CD14-positive monocyte (primary cell): ENCODE data around the gene NAA38. TPM values are rescaled to one million over a fixed set of nuclear protein-coding genes. Genes with fewer than 3 reads are reported as not detected.

ENCODE experiments used
- DNase-seq, 3 donors: peaks; one replicate each; pipeline ENCODE4 v3.0.0-alpha.2; 2011 to 2022
- H2AFZ ChIP-seq: 2 replicates; pipeline ENCODE4 v1.6.0; 2012; ENCODE audit warnings: mild to moderate bottlenecking, low read depth, low read length, inconsistent platforms; ENCODE audit not compliant: insufficient read depth, poor library complexity, severe bottlenecking
- H3K27ac ChIP-seq, 2 donors: 1 replicate in 1 of 2; 2 replicates in 1 of 2; pipeline ENCODE4 v1.5.1; 2012 to 2013; ENCODE audit warnings: low read length in 2 of 2, control low read depth in 1 of 2, inconsistent platforms in 1 of 2, low read depth in 1 of 2, mild to moderate bottlenecking in 1 of 2
- H3K27me3 ChIP-seq, 2 donors: one replicate each; pipeline versions ENCODE4 v1.6.0 to v1.6.1; 2011 to 2013; ENCODE audit warnings: low read length in 2 of 2; ENCODE audit not compliant: control insufficient read depth in 2 of 2, insufficient read depth in 2 of 2
- H3K36me3 ChIP-seq, 2 donors: replicated peaks in 1 of 2; 1 replicate in 1 of 2; 2 replicates in 1 of 2; pipeline versions ENCODE4 v1.5.1 to v1.6.1; 2012 to 2013; ENCODE audit warnings: low read length in 2 of 2, control low read depth in 1 of 2, inconsistent platforms in 1 of 2, mild to moderate bottlenecking in 1 of 2; ENCODE audit not compliant: insufficient read depth in 2 of 2, control insufficient read depth in 1 of 2
- H3K4me1 ChIP-seq, 2 donors: 1 replicate in 1 of 2; 2 replicates in 1 of 2; pipeline versions ENCODE4 v1.5.1 to v1.6.1; 2012 to 2013; ENCODE audit warnings: low read length in 2 of 2, control low read depth in 1 of 2, inconsistent platforms in 1 of 2, mild to moderate bottlenecking in 1 of 2, moderate library complexity in 1 of 2; ENCODE audit not compliant: insufficient read depth in 2 of 2, control insufficient read depth in 1 of 2
- H3K4me2 ChIP-seq: replicated peaks from 2 replicates; pipeline ENCODE3; 2012; ENCODE audit warnings: low read length, moderate library complexity, mild to moderate bottlenecking; ENCODE audit not compliant: poor library complexity, severe bottlenecking; ENCODE audit errors: extremely low read depth
- H3K4me3 ChIP-seq, 3 experiments: fragments of 200-600 bp in 1 of 3; sonication (generic) in 1 of 3; replicated peaks in 1 of 3; 1 replicate in 2 of 3; 2 replicates in 1 of 3; pipeline ENCODE4 v1.5.1; 2011 to 2013; ENCODE audit warnings: low read length in 3 of 3, mild to moderate bottlenecking in 3 of 3, control low read depth in 2 of 3, low read depth in 2 of 3, inconsistent platforms in 1 of 3, moderate library complexity in 1 of 3
- H3K79me2 ChIP-seq: 2 replicates; pipeline ENCODE4 v1.6.0; 2012; ENCODE audit warnings: mild to moderate bottlenecking, control low read depth, inconsistent platforms, low read length, moderate library complexity; ENCODE audit not compliant: insufficient read depth
- H3K9ac ChIP-seq: 2 replicates; pipeline ENCODE4 v1.6.0; 2017; ENCODE audit warnings: low read length, mild to moderate bottlenecking; ENCODE audit not compliant: insufficient read depth, poor library complexity, severe bottlenecking
- H3K9me3 ChIP-seq, 2 donors: replicated peaks in 1 of 2; 1 replicate in 1 of 2; 2 replicates in 1 of 2; pipeline versions ENCODE4 v1.5.1 to v1.6.1; 2012 to 2013; ENCODE audit warnings: low read length in 2 of 2, control low read depth in 1 of 2; ENCODE audit not compliant: control insufficient read depth in 1 of 2, insufficient read depth in 1 of 2
- H4K20me1 ChIP-seq: 2 replicates; pipeline ENCODE4 v1.6.0; 2012; ENCODE audit warnings: mild to moderate bottlenecking, low read length, control low read depth, moderate library complexity; ENCODE audit not compliant: insufficient read depth
- H3K27ac Mint-ChIP-seq, 7 donors: one replicate each; pipeline ENCODE4 v1.8.0; 2020; ENCODE audit warnings: mild to moderate bottlenecking in 7 of 7, mixed read lengths in 7 of 7, moderate library complexity in 6 of 7, inconsistent platforms in 2 of 7
- H3K27me3 Mint-ChIP-seq, 3 donors: one replicate each; pipeline ENCODE4 v1.8.0; 2021 to 2022; ENCODE audit warnings: low read depth in 3 of 3, mild to moderate bottlenecking in 3 of 3, mixed read lengths in 3 of 3, moderate library complexity in 3 of 3, inconsistent platforms in 1 of 3
- H3K36me3 Mint-ChIP-seq, 2 donors: one replicate each; pipeline ENCODE4 v1.8.0; 2020; ENCODE audit warnings: mixed read lengths in 2 of 2, inconsistent platforms in 1 of 2, mild to moderate bottlenecking in 1 of 2
- H3K4me1 Mint-ChIP-seq: one replicate; pipeline ENCODE4 v1.8.0; 2020; ENCODE audit warnings: mild to moderate bottlenecking, mixed read lengths
- H3K4me3 Mint-ChIP-seq, 2 donors: one replicate each; pipeline ENCODE4 v1.8.0; 2020; ENCODE audit warnings: mild to moderate bottlenecking in 2 of 2, mixed read lengths in 2 of 2, moderate library complexity in 1 of 2
- H3K9me3 Mint-ChIP-seq, 7 donors: one replicate each; pipeline ENCODE4 v1.8.0; 2020 to 2022; ENCODE audit warnings: mixed read lengths in 7 of 7, mild to moderate bottlenecking in 6 of 7, moderate library complexity in 6 of 7, inconsistent platforms in 2 of 7
- WGBS: methylation state at CpG from one replicate; pipeline ENCODE4 v1.1.5; 2013; ENCODE audit warnings: missing lambda C conversion rate; ENCODE audit not compliant: insufficient coverage; 5-methylcytosine and 5-hydroxymethylcytosine counted together
- intact Hi-C, 2 donors: fragments of 100-400 bp; cut with micrococcal nuclease; formaldehyde crosslinking; loops; one replicate each; pipeline versions ENCODE4 v1.15.0 to v1.15.1; 2023
- polyA plus RNA-seq, 3 donors: library from polyadenylated mRNA; depleted of rRNA in 1 of 3; unstranded in 2 of 3; stranded (reverse) in 1 of 3; fragments of 300-500 nt in 2 of 3; fragments of >200 nt in 1 of 3; fragmentation: Illumina TruSeq in 2 of 3; gene quantifications; 1 replicate in 2 of 3; 2 replicates in 1 of 3; pipeline ENCODE4 v1.2.3, GENCODE V29; 2012 to 2021
- TF ChIP-seq, protein P1 (sequence below): fragments of 200-600 bp; IDR thresholded peaks from one replicate; pipeline ENCODE4 v1.8.0; 2022; ENCODE audit warnings: antibody characterized with exemption, mild to moderate bottlenecking

Gene NAA38
- polyA plus RNA-seq, 3 donors = 63.8 to 197 (median 148) TPM

DNA sequence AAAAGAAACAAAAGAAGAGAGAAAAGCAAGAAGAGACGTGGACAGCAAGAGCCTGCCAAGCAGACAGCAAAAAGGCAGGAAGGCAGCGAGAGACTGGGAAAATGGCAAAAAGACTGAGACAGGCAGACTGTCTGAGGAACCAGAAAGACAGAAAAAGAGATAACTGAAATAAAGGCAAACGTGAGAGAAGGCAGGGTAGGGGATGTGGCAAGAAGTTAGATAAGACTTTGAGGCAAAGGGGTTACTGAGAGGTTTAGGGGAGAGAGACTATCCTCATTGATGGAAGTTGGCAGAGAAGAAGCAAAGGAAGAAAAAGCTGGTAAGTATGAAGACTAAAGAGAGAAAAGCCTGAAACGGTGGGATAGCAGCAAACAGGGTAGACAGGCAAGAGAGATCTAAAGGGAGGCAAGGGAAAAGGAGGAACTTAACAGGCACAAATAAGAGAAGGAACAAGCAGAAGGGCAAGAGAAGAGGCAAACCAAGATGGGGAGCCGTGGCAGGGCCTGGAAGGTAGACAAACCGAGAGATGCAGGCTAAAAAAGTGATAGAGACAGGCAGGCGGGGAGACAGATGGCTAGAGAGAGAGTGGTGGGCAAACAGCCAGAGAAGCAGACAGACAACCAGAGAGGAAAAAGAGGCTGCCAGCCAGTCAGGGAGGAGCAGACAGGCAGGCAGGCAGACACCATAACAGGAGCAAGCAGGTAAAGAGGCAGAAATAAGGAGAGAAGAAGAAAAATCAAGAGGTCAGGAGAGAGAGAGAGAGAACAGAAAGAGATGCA, 24.1 kb upstream of the NAA38 start:
- H3K79me2 ChIP-seq = peaks cover 56% of the 10 kb centered on the region
- H3K9me3 ChIP-seq = no peaks in the 10 kb centered on the region
- no peaks in the 10 kb centered on the region for H4K20me1 ChIP-seq
- H3K4me3 Mint-ChIP-seq = no peak overlapping the region
- H3K9me3 Mint-ChIP-seq = no peaks in the 10 kb centered on the region
- peak overlapping the region; percentile 46 for H3K4me2 ChIP-seq
- H3K36me3 ChIP-seq = no peaks in the 10 kb centered on the region
- H3K9ac ChIP-seq = peak overlapping the region; percentile 1
- no peaks in the 10 kb centered on the region for H3K27me3 ChIP-seq
- H3K27ac ChIP-seq = peak overlapping the region; percentile 15 to 34
- intact Hi-C loops = loop anchor here in 1 of 2 donors (2.0 kb wide), 1 partner anchor 15 kb away; no protein-coding TSS in a partner anchor
- peaks cover 48 to 62% of the 10 kb centered on the region in 2 donors for H3K4me1 ChIP-seq
- H3K36me3 Mint-ChIP-seq = peaks cover 0 to 2% of the 10 kb centered on the region in 2 donors
- no peaks in the 10 kb centered on the region for H3K27me3 Mint-ChIP-seq
- peak overlapping the region; percentile 67 for H2AFZ ChIP-seq
- peak in 2 of 3 donors; percentile 15 to 36 for DNase-seq
- H3K27ac Mint-ChIP-seq = no peak overlapping the region
- TF ChIP-seq, protein P1, sequence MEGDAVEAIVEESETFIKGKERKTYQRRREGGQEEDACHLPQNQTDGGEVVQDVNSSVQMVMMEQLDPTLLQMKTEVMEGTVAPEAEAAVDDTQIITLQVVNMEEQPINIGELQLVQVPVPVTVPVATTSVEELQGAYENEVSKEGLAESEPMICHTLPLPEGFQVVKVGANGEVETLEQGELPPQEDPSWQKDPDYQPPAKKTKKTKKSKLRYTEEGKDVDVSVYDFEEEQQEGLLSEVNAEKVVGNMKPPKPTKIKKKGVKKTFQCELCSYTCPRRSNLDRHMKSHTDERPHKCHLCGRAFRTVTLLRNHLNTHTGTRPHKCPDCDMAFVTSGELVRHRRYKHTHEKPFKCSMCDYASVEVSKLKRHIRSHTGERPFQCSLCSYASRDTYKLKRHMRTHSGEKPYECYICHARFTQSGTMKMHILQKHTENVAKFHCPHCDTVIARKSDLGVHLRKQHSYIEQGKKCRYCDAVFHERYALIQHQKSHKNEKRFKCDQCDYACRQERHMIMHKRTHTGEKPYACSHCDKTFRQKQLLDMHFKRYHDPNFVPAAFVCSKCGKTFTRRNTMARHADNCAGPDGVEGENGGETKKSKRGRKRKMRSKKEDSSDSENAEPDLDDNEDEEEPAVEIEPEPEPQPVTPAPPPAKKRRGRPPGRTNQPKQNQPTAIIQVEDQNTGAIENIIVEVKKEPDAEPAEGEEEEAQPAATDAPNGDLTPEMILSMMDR = no peak
- H3K4me1 Mint-ChIP-seq = peaks cover 11% of the 10 kb centered on the region
- whole genome bisulfite sequencing = 25% methylated on average over 7 of the region's 7 CpGs
- peak overlapping the region in 1 of 3 experiments; percentile 37 for H3K4me3 ChIP-seq

DNA sequence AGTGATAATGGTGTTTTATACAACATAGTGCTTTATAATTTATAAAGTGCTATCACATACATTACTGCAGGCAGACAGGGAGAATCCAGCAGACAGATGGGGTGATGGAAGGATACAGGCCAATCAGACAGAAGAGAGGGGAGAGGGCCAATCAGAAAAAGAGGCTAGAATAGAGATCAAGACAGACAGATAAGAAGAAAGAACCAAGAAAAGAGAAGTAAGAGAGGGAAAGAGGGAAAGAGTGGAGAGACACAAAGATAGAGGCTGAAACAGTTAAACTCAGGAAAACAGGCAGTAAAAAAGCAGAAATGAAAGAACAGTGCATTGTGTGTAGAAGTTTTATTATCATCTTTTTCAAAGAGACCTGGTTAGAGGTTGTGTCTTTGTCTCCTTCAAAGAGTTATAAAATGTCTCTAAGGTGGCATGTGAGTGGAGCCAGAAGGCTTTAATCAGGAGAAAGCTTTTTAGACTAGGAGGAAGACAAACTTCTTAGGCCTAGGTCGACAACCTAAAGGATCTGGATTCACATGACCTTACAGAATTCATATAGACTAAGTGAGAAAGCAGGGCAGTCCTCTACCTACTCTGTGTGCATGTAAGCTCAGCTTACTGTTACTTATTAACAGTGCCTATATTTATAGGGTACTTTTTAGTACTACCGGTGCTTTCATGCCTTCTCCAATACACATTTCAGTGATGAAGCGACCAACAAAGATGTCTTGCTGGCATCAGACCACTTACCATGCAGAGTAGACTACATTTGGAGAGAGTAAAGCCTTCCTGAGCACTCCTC, 22.9 kb upstream of the NAA38 start:
- H3K9me3 Mint-ChIP-seq = no peaks in the 10 kb centered on the region
- TF ChIP-seq, protein P1 = no peak
- Histone ChIP-seq H3K9ac (no peak overlapping the region), H3K9me3 (no peaks in the 10 kb centered on the region), H3K27me3 (no peaks in the 10 kb centered on the region), H4K20me1 (no peaks in the 10 kb centered on the region), H3K4me1 (peaks cover 49 to 64% of the 10 kb centered on the region in 2 donors), H3K27ac (peak overlapping the region in 1 of 2 donors; percentile 34), H2AFZ (peak overlapping the region; percentile 7), H3K4me2 (peak overlapping the region; percentile 46), H3K79me2 (peaks cover 51% of the 10 kb centered on the region), H3K36me3 (no peaks in the 10 kb centered on the region), H3K4me3 (peak overlapping the region in 1 of 3 experiments; percentile 37)
- peaks cover 0 to 2% of the 10 kb centered on the region in 2 donors for H3K36me3 Mint-ChIP-seq
- peaks cover 23% of the 10 kb centered on the region for H3K4me1 Mint-ChIP-seq
- intact Hi-C loops = loop anchor here in 1 of 2 donors (2.0 kb wide), 1 partner anchor 13 kb away; no protein-coding TSS in a partner anchor
- no peaks in the 10 kb centered on the region for H3K27me3 Mint-ChIP-seq
- no peak overlapping the region for H3K27ac Mint-ChIP-seq
- DNase-seq = no peak
- no CpG with 5 or more reads among the region's 3 CpGs for WGBS
- H3K4me3 Mint-ChIP-seq = no peak overlapping the region
